GM21723 (cell line): Measurements from ENCODE around the gene SMG7.

Experiments used
- ATAC-seq: cut with Tn5 transposase; IDR thresholded peaks from one replicate; pipeline ENCODE4 v1.9.1; 2021; ENCODE audit warnings: mild to moderate bottlenecking, moderate library complexity; ENCODE audit not compliant: unreplicated experiment

SMG7 gene

GRCh38 chr1:183470147-183470960 is 1.9 kb upstream of the SMG7 start:
- peak; percentile 37 for ATAC-seq

- peak; percentile 37 for ATAC-seq
These were observed 1.1 kb upstream of the SMG7 start for GRCh38 chr1:183470961-183471742.

GRCh38 chr1:183471743-183472487 is 384 bp upstream of the SMG7 start:
- ATAC-seq: peak; percentile 56

- ATAC-seq: no peak
These were observed 878 bp downstream of the SMG7 start for GRCh38 chr1:183473217-183473536.

- ATAC-seq: no peak
These were observed 3.8 kb downstream of the SMG7 start for GRCh38 chr1:183476081-183476480.

- ATAC-seq: peak; percentile 47
These were observed 5.9 kb downstream of the SMG7 start for GRCh38 chr1:183477986-183478781.

GRCh38 chr1:183480971-183481441 is 8.7 kb downstream of the SMG7 start:
- peak; percentile 73 for ATAC-seq

GRCh38 chr1:183483224-183483623 is 10.9 kb downstream of the SMG7 start:
- no peak for ATAC-seq

GRCh38 chr1:183484254-183484653 is 12.0 kb downstream of the SMG7 start:
- ATAC-seq: no peak

GRCh38 chr1:183484851-183485250 is 12.6 kb downstream of the SMG7 start:
- ATAC-seq: no peak

- ATAC-seq: no peak
These were observed 15.6 kb downstream of the SMG7 start for GRCh38 chr1:183487674-183488442.

GRCh38 chr1:183490932-183491331 is 18.6 kb downstream of the SMG7 start:
- no peak for ATAC-seq

- no peak for ATAC-seq
These were observed 21.4 kb downstream of the SMG7 start for GRCh38 chr1:183493540-183494245.

GRCh38 chr1:183495420-183495819 is 23.1 kb downstream of the SMG7 start:
- no peak for ATAC-seq

- ATAC-seq: no peak
These were observed 24.9 kb downstream of the SMG7 start for GRCh38 chr1:183497218-183497617.

GRCh38 chr1:183498342-183498991 is 26.2 kb downstream of the SMG7 start:
- ATAC-seq: no peak

GRCh38 chr1:183505454-183506089 is 33.3 kb downstream of the SMG7 start:
- no peak for ATAC-seq

GRCh38 chr1:183506561-183506960 is 34.3 kb downstream of the SMG7 start:
- no peak for ATAC-seq
